ENCODE results near the gene FBXO41.

Gene FBXO41

GRCh38 chr2:73262108-73262651 lies 22.1 kb downstream of the FBXO41 start:
- ATAC-seq (ENCODE audit: low read depth) (no peak), DNase-seq (ENCODE audit: low spot score in 2 of 2) (no peak)
- Mint-ChIP-seq H3K4me3 (no peak overlapping the region), H3K9me3 (no peaks in the 10 kb centered on the region), H3K36me3 (peaks cover 22% of the 10 kb centered on the region), H3K4me1 (peaks cover 5% of the 10 kb centered on the region), H3K27me3 (no peaks in the 10 kb centered on the region), H3K27ac (no peak overlapping the region)

GRCh38 chr2:73260338-73260984 lies 23.8 kb downstream of the FBXO41 start:
- Mint-ChIP-seq H3K4me3 (no peak overlapping the region), H3K9me3 (no peaks in the 10 kb centered on the region), H3K27ac (no peak overlapping the region), H3K27me3 (no peaks in the 10 kb centered on the region), H3K36me3 (peaks cover 18% of the 10 kb centered on the region), H3K4me1 (no peaks in the 10 kb centered on the region)
- ATAC-seq (ENCODE audit: low read depth) (no peak), DNase-seq (ENCODE audit: low spot score in 2 of 2) (no peak)

GRCh38 chr2:73259704-73260337 lies 24.5 kb downstream of the FBXO41 start:
- Mint-ChIP-seq H3K4me3 (no peak overlapping the region), H3K36me3 (peaks cover 19% of the 10 kb centered on the region), H3K27me3 (no peaks in the 10 kb centered on the region), H3K9me3 (no peaks in the 10 kb centered on the region), H3K4me1 (no peaks in the 10 kb centered on the region), H3K27ac (no peak overlapping the region)
- no peak for ATAC-seq (ENCODE audit: low read depth)
- no peak for DNase-seq (ENCODE audit: low spot score in 2 of 2)

GRCh38 chr2:73259276-73259675 lies 25.0 kb downstream of the FBXO41 start:
- H3K36me3 Mint-ChIP-seq = peaks cover 19% of the 10 kb centered on the region
- no peaks in the 10 kb centered on the region for H3K4me1 Mint-ChIP-seq
- ATAC-seq (ENCODE audit: low read depth) (no peak), DNase-seq (ENCODE audit: low spot score in 2 of 2) (no peak)
- H3K27ac Mint-ChIP-seq = no peak overlapping the region
- no peak overlapping the region for H3K4me3 Mint-ChIP-seq
- no peaks in the 10 kb centered on the region for H3K9me3 Mint-ChIP-seq
- no peaks in the 10 kb centered on the region for H3K27me3 Mint-ChIP-seq

GRCh38 chr2:73258913-73259215 lies 25.4 kb downstream of the FBXO41 start:
- Mint-ChIP-seq H3K27me3 (no peaks in the 10 kb centered on the region), H3K4me1 (no peaks in the 10 kb centered on the region), H3K9me3 (no peaks in the 10 kb centered on the region), H3K36me3 (peaks cover 17% of the 10 kb centered on the region), H3K27ac (no peak overlapping the region), H3K4me3 (no peak overlapping the region)
- ATAC-seq (ENCODE audit: low read depth) (no peak), DNase-seq (ENCODE audit: low spot score in 2 of 2) (no peak)

- Mint-ChIP-seq H3K27ac (no peak overlapping the region), H3K9me3 (no peaks in the 10 kb centered on the region), H3K4me3 (no peak overlapping the region), H3K4me1 (no peaks in the 10 kb centered on the region), H3K27me3 (no peaks in the 10 kb centered on the region), H3K36me3 (peaks cover 15% of the 10 kb centered on the region)
- DNase-seq (ENCODE audit: low spot score in 2 of 2) (no peak), ATAC-seq (ENCODE audit: low read depth) (no peak)
Observed at GRCh38 chr2:73258186-73258912, 25.9 kb downstream of the FBXO41 start.

- no peaks in the 10 kb centered on the region for H3K9me3 Mint-ChIP-seq
- no peaks in the 10 kb centered on the region for H3K27me3 Mint-ChIP-seq
- no peak overlapping the region for H3K4me3 Mint-ChIP-seq
- DNase-seq (ENCODE audit: low spot score in 2 of 2) = no peak
- H3K27ac Mint-ChIP-seq = peak overlapping the region; percentile 47
- peaks cover 16% of the 10 kb centered on the region for H3K36me3 Mint-ChIP-seq
- H3K4me1 Mint-ChIP-seq = no peaks in the 10 kb centered on the region
- ATAC-seq (ENCODE audit: low read depth) = no peak
Observed at GRCh38 chr2:73257425-73258125, 26.7 kb downstream of the FBXO41 start.

GRCh38 chr2:73257021-73257420 lies 27.3 kb downstream of the FBXO41 start:
- H3K4me3 Mint-ChIP-seq = no peak overlapping the region
- H3K27ac Mint-ChIP-seq = peak overlapping the region; percentile 15
- H3K27me3 Mint-ChIP-seq = no peaks in the 10 kb centered on the region
- H3K9me3 Mint-ChIP-seq = no peaks in the 10 kb centered on the region
- H3K36me3 Mint-ChIP-seq = peaks cover 17% of the 10 kb centered on the region
- no peak for ATAC-seq (ENCODE audit: low read depth)
- DNase-seq (ENCODE audit: low spot score in 2 of 2) = no peak
- H3K4me1 Mint-ChIP-seq = no peaks in the 10 kb centered on the region

GRCh38 chr2:73256618-73256922 lies 27.7 kb downstream of the FBXO41 start:
- peaks cover 16% of the 10 kb centered on the region for H3K36me3 Mint-ChIP-seq

GRCh38 chr2:73255907-73256617 lies 28.2 kb downstream of the FBXO41 start:
- no peak overlapping the region for H3K4me3 Mint-ChIP-seq
- no peaks in the 10 kb centered on the region for H3K4me1 Mint-ChIP-seq
- peaks cover 18% of the 10 kb centered on the region for H3K36me3 Mint-ChIP-seq
- H3K27ac Mint-ChIP-seq = peak overlapping the region; percentile 15
- no peaks in the 10 kb centered on the region for H3K9me3 Mint-ChIP-seq
- H3K27me3 Mint-ChIP-seq = no peaks in the 10 kb centered on the region
- DNase-seq (ENCODE audit: low spot score in 2 of 2) (no peak), ATAC-seq (ENCODE audit: low read depth) (no peak)

More at GRCh38 chr2:73256618-73256922, 27.7 kb downstream of the FBXO41 start:
- no peaks in the 10 kb centered on the region for H3K27me3 Mint-ChIP-seq
- ATAC-seq (ENCODE audit: low read depth) (no peak), DNase-seq (ENCODE audit: low spot score in 2 of 2) (no peak)
- H3K4me1 Mint-ChIP-seq = no peaks in the 10 kb centered on the region
- H3K4me3 Mint-ChIP-seq = no peak overlapping the region
- H3K9me3 Mint-ChIP-seq = no peaks in the 10 kb centered on the region
- peak overlapping the region; percentile 15 for H3K27ac Mint-ChIP-seq

GRCh38 chr2:73255007-73255644 lies 29.2 kb downstream of the FBXO41 start:
- no peak for ATAC-seq (ENCODE audit: low read depth)
- Mint-ChIP-seq H3K4me1 (no peaks in the 10 kb centered on the region), H3K36me3 (peaks cover 27% of the 10 kb centered on the region)

GRCh38 chr2:73254343-73255006 lies 29.8 kb downstream of the FBXO41 start:
- no peaks in the 10 kb centered on the region for H3K9me3 Mint-ChIP-seq
- DNase-seq (ENCODE audit: low spot score in 2 of 2) (no peak), ATAC-seq (ENCODE audit: low read depth) (no peak)
- no peak overlapping the region for H3K4me3 Mint-ChIP-seq
- H3K36me3 Mint-ChIP-seq = peaks cover 29% of the 10 kb centered on the region
- H3K27ac Mint-ChIP-seq = peak overlapping the region; percentile 53
- no peaks in the 10 kb centered on the region for H3K27me3 Mint-ChIP-seq
- no peaks in the 10 kb centered on the region for H3K4me1 Mint-ChIP-seq

More at GRCh38 chr2:73255007-73255644, 29.2 kb downstream of the FBXO41 start:
- Mint-ChIP-seq H3K9me3 (no peaks in the 10 kb centered on the region), H3K27me3 (no peaks in the 10 kb centered on the region), H3K4me3 (no peak overlapping the region), H3K27ac (peak overlapping the region; percentile 53)
- DNase-seq (ENCODE audit: low spot score in 2 of 2) = no peak

- Mint-ChIP-seq H3K36me3 (peaks cover 26% of the 10 kb centered on the region), H3K4me3 (no peak overlapping the region), H3K27me3 (no peaks in the 10 kb centered on the region), H3K4me1 (no peaks in the 10 kb centered on the region), H3K9me3 (no peaks in the 10 kb centered on the region), H3K27ac (no peak overlapping the region)
- DNase-seq (ENCODE audit: low spot score in 2 of 2) = no peak
- ATAC-seq (ENCODE audit: low read depth) = no peak
Observed at GRCh38 chr2:73253901-73254300, 30.4 kb downstream of the FBXO41 start.

All from memory B cell (primary cell).